H9 (cell line): ENCODE data around the gene SOX13. TPM values are rescaled to one million over a fixed set of nuclear protein-coding genes. Genes with fewer than 3 reads are reported as not detected.

ENCODE experiments used
- DNase-seq: peaks from one replicate; pipeline ENCODE4 v3.0.0-alpha.2; 2017
- H2AFZ ChIP-seq: one replicate; pipeline ENCODE4 v1.6.1; 2013; ENCODE audit warnings: mild to moderate bottlenecking, low read length, control low read depth, moderate library complexity
- H2AK5ac ChIP-seq: 2 replicates; pipeline ENCODE4 v1.6.1; 2013; ENCODE audit warnings: low read length, control low read depth, mixed read lengths; ENCODE audit not compliant: insufficient read length
- H2BK120ac ChIP-seq: one replicate; pipeline ENCODE4 v1.6.1; 2013; ENCODE audit warnings: low read depth, mild to moderate bottlenecking, low read length, control low read depth, inconsistent platforms; ENCODE audit not compliant: poor library complexity, severe bottlenecking
- H2BK12ac ChIP-seq: 2 replicates; pipeline ENCODE4 v1.6.1; 2013; ENCODE audit warnings: low read length, control low read depth, mixed read lengths, low read depth; ENCODE audit not compliant: insufficient read length
- H2BK15ac ChIP-seq: 2 replicates; pipeline ENCODE4 v1.6.1; 2013; ENCODE audit warnings: low read depth, low read length, control low read depth
- H2BK20ac ChIP-seq: one replicate; pipeline ENCODE4 v1.6.1; 2013; ENCODE audit warnings: low read depth, mild to moderate bottlenecking, low read length, control low read depth, inconsistent platforms; ENCODE audit not compliant: poor library complexity, severe bottlenecking
- H2BK5ac ChIP-seq: 2 replicates; pipeline ENCODE4 v1.6.1; 2013; ENCODE audit warnings: low read length, control low read depth, mixed read lengths; ENCODE audit not compliant: insufficient read length
- H3K14ac ChIP-seq: 2 replicates; pipeline ENCODE4 v1.6.1; 2013; ENCODE audit warnings: low read length, control low read depth; ENCODE audit not compliant: insufficient read depth
- H3K18ac ChIP-seq: 2 replicates; pipeline ENCODE4 v1.6.1; 2013; ENCODE audit warnings: low read depth, mild to moderate bottlenecking, mixed read lengths, low read length, control low read depth; ENCODE audit not compliant: insufficient read length
- H3K23ac ChIP-seq: 2 replicates; pipeline ENCODE4 v1.6.1; 2013; ENCODE audit warnings: low read length, control low read depth, mixed read lengths, low read depth; ENCODE audit not compliant: insufficient read length
- H3K23me2 ChIP-seq: 2 replicates; pipeline ENCODE4 v1.6.1; 2013; ENCODE audit warnings: low read depth, mild to moderate bottlenecking, mixed read lengths, low read length, control low read depth; ENCODE audit not compliant: insufficient read length, poor library complexity, severe bottlenecking
- H3K27ac ChIP-seq: 2 replicates; pipeline ENCODE4 v1.5.1; 2013; ENCODE audit warnings: low read length, control low read depth, mixed read lengths, low read depth; ENCODE audit not compliant: insufficient read length
- H3K27me3 ChIP-seq: 2 replicates; pipeline ENCODE4 v1.6.1; 2013; ENCODE audit warnings: low read length, control low read depth, inconsistent platforms; ENCODE audit not compliant: insufficient read depth
- H3K4ac ChIP-seq: 2 replicates; pipeline ENCODE4 v1.6.1; 2013; ENCODE audit warnings: low read depth, mild to moderate bottlenecking, control low read depth, inconsistent platforms, low read length, moderate library complexity
- H3K4me1 ChIP-seq: 2 replicates; pipeline ENCODE4 v1.6.1; 2013; ENCODE audit warnings: low read length, control low read depth, inconsistent platforms; ENCODE audit not compliant: insufficient read depth
- H3K4me2 ChIP-seq: 2 replicates; pipeline ENCODE4 v1.6.1; 2013; ENCODE audit warnings: low read length, control low read depth, mixed read lengths; ENCODE audit not compliant: insufficient read length, insufficient read depth
- H3K56ac ChIP-seq: 2 replicates; pipeline ENCODE4 v1.6.1; 2013; ENCODE audit warnings: low read depth, mild to moderate bottlenecking, mixed read lengths, low read length, control low read depth; ENCODE audit not compliant: insufficient read length
- H3K79me1 ChIP-seq: 2 replicates; pipeline ENCODE4 v1.6.1; 2013; ENCODE audit warnings: low read depth, mild to moderate bottlenecking, moderate library complexity, low read length, control low read depth, inconsistent platforms; ENCODE audit not compliant: insufficient read depth, poor library complexity, severe bottlenecking
- H3K79me2 ChIP-seq: 2 replicates; pipeline ENCODE4 v1.6.1; 2013; ENCODE audit warnings: low read length, control low read depth, inconsistent platforms; ENCODE audit not compliant: insufficient read depth
- H3K9ac ChIP-seq: 2 replicates; pipeline ENCODE4 v1.6.1; 2013; ENCODE audit warnings: low read length, control low read depth, mixed read lengths; ENCODE audit not compliant: insufficient read length; ENCODE audit errors: extremely low read depth
- H3K9me3 ChIP-seq: one replicate; pipeline ENCODE4 v1.6.1; 2013; ENCODE audit warnings: low read depth, low read length, inconsistent platforms; ENCODE audit not compliant: control insufficient read depth
- H3T11ph ChIP-seq: one replicate; pipeline ENCODE4 v1.6.1; 2013; ENCODE audit warnings: mild to moderate bottlenecking, low read length, control low read depth, inconsistent platforms
- H4K20me1 ChIP-seq: one replicate; pipeline ENCODE4 v1.6.1; 2013; ENCODE audit not compliant: control insufficient read depth, insufficient read length, insufficient read depth
- H4K5ac ChIP-seq: 2 replicates; pipeline ENCODE4 v1.6.1; 2013; ENCODE audit warnings: low read depth, mild to moderate bottlenecking, mixed read lengths, low read length, control low read depth; ENCODE audit not compliant: insufficient read length
- H4K8ac ChIP-seq: replicated peaks from 2 replicates; pipeline ENCODE4 v1.6.1; 2013; ENCODE audit warnings: low read length, control low read depth, mixed read lengths, low read depth; ENCODE audit not compliant: insufficient read length
- H4K91ac ChIP-seq: 2 replicates; pipeline ENCODE4 v1.6.1; 2013; ENCODE audit warnings: low read depth, mild to moderate bottlenecking, moderate library complexity, mixed read lengths, low read length, control low read depth; ENCODE audit not compliant: insufficient read length
- H3K27ac Mint-ChIP-seq, 3 experiments: 2 replicates in 2 of 3; 3 replicates in 1 of 3; pipeline ENCODE4 v1.8.0; 2020 to 2021; ENCODE audit warnings: mixed read lengths in 3 of 3, mild to moderate bottlenecking in 1 of 3, moderate library complexity in 1 of 3
- H3K27me3 Mint-ChIP-seq: 2 replicates; pipeline ENCODE4 v1.8.0; 2021; ENCODE audit warnings: low read depth, mild to moderate bottlenecking, moderate library complexity, mixed read lengths
- H3K36me3 Mint-ChIP-seq, 3 experiments: 2 replicates in 2 of 3; 3 replicates in 1 of 3; pipeline ENCODE4 v1.8.0; 2020 to 2021; ENCODE audit warnings: low read depth in 3 of 3, mixed read lengths in 3 of 3; ENCODE audit not compliant: insufficient read depth in 1 of 3
- H3K4me1 Mint-ChIP-seq, 2 experiments: 2 replicates each; pipeline ENCODE4 v1.8.0; 2020; ENCODE audit warnings: mixed read lengths in 2 of 2
- H3K4me3 Mint-ChIP-seq, 2 experiments: 2 replicates in 1 of 2; 3 replicates in 1 of 2; pipeline ENCODE4 v1.8.0; 2020 to 2021; ENCODE audit warnings: mild to moderate bottlenecking in 2 of 2, mixed read lengths in 2 of 2, moderate library complexity in 1 of 2
- H3K9me3 Mint-ChIP-seq, 2 experiments: 2 replicates in 1 of 2; 3 replicates in 1 of 2; pipeline ENCODE4 v1.8.0; 2020; ENCODE audit warnings: mild to moderate bottlenecking in 2 of 2, mixed read lengths in 2 of 2, moderate library complexity in 1 of 2
- CTCF ChIP-seq: fragments of 200-600 bp; sonication (generic); conservative IDR thresholded peaks from 3 replicates; pipeline ENCODE4 v1.8.0; 2021; ENCODE audit warnings: antibody characterized with exemption, mild to moderate bottlenecking
- WGBS: extraction: QIAGEN DNeasy Blood & Tissue Kit; methylation state at CpG from one replicate; pipeline ENCODE4 v1.1.7; 2013; ENCODE audit warnings: missing lambda C conversion rate, low lambda C conversion rate, mixed read lengths; ENCODE audit not compliant: insufficient read length; ENCODE audit errors: extremely low coverage; 5-methylcytosine and 5-hydroxymethylcytosine counted together
- total RNA-seq: library from RNA; stranded (reverse); gene quantifications from 2 replicates; pipeline ENCODE4 v1.2.1, GENCODE V29; 2021

Gene SOX13
- total RNA-seq, 1 experiment from 2014 or later, result 120 TPM

DNA sequence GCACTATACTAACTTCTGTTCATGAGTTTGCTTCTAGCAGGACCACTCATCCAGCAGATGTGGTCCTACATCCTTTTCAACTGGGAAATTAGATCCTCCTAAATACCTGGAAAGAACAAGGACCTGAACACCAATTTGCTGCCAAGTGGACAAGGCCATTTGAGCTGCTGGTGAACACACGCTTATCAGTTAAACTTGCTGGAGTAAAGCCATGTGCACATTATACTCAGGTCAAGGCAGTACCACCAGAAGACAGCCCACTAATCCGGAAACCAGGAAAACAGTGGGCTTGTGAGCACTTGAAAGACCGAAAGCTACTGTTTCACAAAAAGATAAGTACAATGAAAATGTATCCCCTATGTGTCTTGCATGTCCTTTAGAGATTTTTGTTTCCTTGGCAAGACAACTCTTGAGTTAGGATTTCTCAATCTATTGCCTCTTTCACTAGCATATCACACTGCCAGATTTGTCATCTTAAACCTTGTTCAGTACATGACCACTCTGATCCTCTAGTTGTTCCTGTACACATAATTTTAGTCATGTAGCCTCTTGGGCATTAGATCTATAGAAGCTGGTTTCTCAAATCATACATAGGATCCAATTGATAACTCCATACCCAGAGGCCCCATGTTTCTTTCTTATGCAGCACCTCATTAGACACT lies 97.7 kb downstream of the SOX13 start:
- peaks cover 32 to 37% of the 10 kb centered on the region in 2 experiments for H3K9me3 Mint-ChIP-seq
- H3K23me2 ChIP-seq, result no peaks in the 10 kb centered on the region
- peaks cover 0 to 17% (median 8%) of the 10 kb centered on the region in 3 experiments; a peak in 5 of 7 replicates for H3K36me3 Mint-ChIP-seq
- no peak overlapping the region for H3K23ac ChIP-seq
- no peak for TF ChIP-seq CTCF
- H3K9me3 ChIP-seq, result peaks cover 21% of the 10 kb centered on the region
- no peaks in the 10 kb centered on the region for H3K4me1 Mint-ChIP-seq
- no peak overlapping the region for H4K91ac ChIP-seq
- no peak overlapping the region for H2AK5ac ChIP-seq
- no peak overlapping the region for H3K4me2 ChIP-seq
- no peak overlapping the region for H2AFZ ChIP-seq
- H3K4me1 ChIP-seq, result no peaks in the 10 kb centered on the region
- no peak overlapping the region for H3K27ac ChIP-seq
- no peak overlapping the region for H3T11ph ChIP-seq
- H3K4me3 Mint-ChIP-seq, result no peak overlapping the region
- H3K18ac ChIP-seq, result no peak overlapping the region
- no peak overlapping the region for H2BK120ac ChIP-seq
- DNase-seq, result no peak
- H3K27me3 Mint-ChIP-seq, result peaks cover 23% of the 10 kb centered on the region
- H3K4ac ChIP-seq, result no peak overlapping the region
- no peak overlapping the region for H4K5ac ChIP-seq
- no peaks in the 10 kb centered on the region for H4K20me1 ChIP-seq
- H3K27me3 ChIP-seq, result no peaks in the 10 kb centered on the region
- H3K56ac ChIP-seq, result no peak overlapping the region
- no peak overlapping the region for H4K8ac ChIP-seq
- no peak overlapping the region for H2BK15ac ChIP-seq
- WGBS, result no CpG with 5 or more reads among the region's 3 CpGs
- no peak overlapping the region for H2BK5ac ChIP-seq
- no peak overlapping the region for H3K27ac Mint-ChIP-seq
- H3K14ac ChIP-seq, result no peak overlapping the region
- no peak overlapping the region for H3K9ac ChIP-seq
- no peak overlapping the region for H2BK20ac ChIP-seq
- H3K79me2 ChIP-seq, result no peaks in the 10 kb centered on the region
- no peak overlapping the region for H2BK12ac ChIP-seq
- H3K79me1 ChIP-seq, result no peaks in the 10 kb centered on the region
